Stimulated activated CD8-positive, alpha-beta memory T cell treated with anti-CD3 and anti-CD28 coated beads, Interleukin-12 subunit alpha, Interleukin-12 subunit beta, amount 100 ng/mL, for 1 hour (primary cell): ENCODE measurements around the gene IFIT1B.
"Not testable (repeated sequence)": the region's sequence is repeated elsewhere in the genome, so short reads cannot be mapped to it uniquely, and the experiment has no call there.

Source experiments
- DNase-seq: peaks from one replicate; pipeline ENCODE4 v3.0.0-alpha.2; 2020; ENCODE audit warnings: low read depth

Gene IFIT1B

GRCh38 chr10:89348481-89348880 lies 29.4 kb upstream of the IFIT1B start:
- no peak for DNase-seq

- no peak for DNase-seq
Measured at GRCh38 chr10:89348975-89349374, 28.9 kb upstream of the IFIT1B start.

GRCh38 chr10:89350631-89351315 lies 27.1 kb upstream of the IFIT1B start:
- DNase-seq: not testable (repeated sequence)

GRCh38 chr10:89351412-89351779 lies 26.5 kb upstream of the IFIT1B start:
- DNase-seq: no peak

GRCh38 chr10:89351780-89352597 lies 25.9 kb upstream of the IFIT1B start:
- no peak for DNase-seq

GRCh38 chr10:89352802-89353201 lies 25.1 kb upstream of the IFIT1B start:
- no peak for DNase-seq

- DNase-seq: no peak
Measured at GRCh38 chr10:89355394-89355931, 22.4 kb upstream of the IFIT1B start.

- DNase-seq: no peak
Measured at GRCh38 chr10:89357096-89357495, 20.8 kb upstream of the IFIT1B start.

- DNase-seq: no peak
Measured at GRCh38 chr10:89357975-89358374, 19.9 kb upstream of the IFIT1B start.

GRCh38 chr10:89360157-89360556 lies 17.7 kb upstream of the IFIT1B start:
- DNase-seq: no peak

GRCh38 chr10:89362929-89363328 lies 14.9 kb upstream of the IFIT1B start:
- no peak for DNase-seq

- DNase-seq: no peak
Measured at GRCh38 chr10:89363729-89364442, 14.0 kb upstream of the IFIT1B start.

GRCh38 chr10:89364531-89364930 lies 13.3 kb upstream of the IFIT1B start:
- DNase-seq: no peak

- DNase-seq: no peak
Measured at GRCh38 chr10:89367529-89367928, 10.3 kb upstream of the IFIT1B start.

- DNase-seq: no peak
Measured at GRCh38 chr10:89368129-89368528, 9.7 kb upstream of the IFIT1B start.

- no peak for DNase-seq
Measured at GRCh38 chr10:89369156-89370105, 8.4 kb upstream of the IFIT1B start.

- DNase-seq: no peak
Measured at GRCh38 chr10:89371079-89371478, 6.8 kb upstream of the IFIT1B start.

- DNase-seq: no peak
Measured at GRCh38 chr10:89371987-89372386, 5.9 kb upstream of the IFIT1B start.

GRCh38 chr10:89373916-89374711 lies 3.7 kb upstream of the IFIT1B start:
- no peak for DNase-seq

GRCh38 chr10:89374713-89375141 lies 3.1 kb upstream of the IFIT1B start:
- DNase-seq: no peak

GRCh38 chr10:89379103-89379502 lies 1.2 kb downstream of the IFIT1B start:
- no peak for DNase-seq
